Stimulated activated naive B cell treated with anti-CD40 and anti-IgM and Interleukin-4, amounts not matched to agents 10 μg/mL and 1 μg/mL and 100 μg/mL, for 72 hours (primary cell): ENCODE results near the gene RAP2C.

ENCODE experiments used
- ATAC-seq, 2 donors: fragments of 150-1000 bp; cut with Tn5 transposase; replicated peaks; 2 replicates each; pipeline ENCODE4 v1.10.0; 2021; ENCODE audit warnings: moderate library complexity in 1 of 2
- DNase-seq: peaks from one replicate; pipeline ENCODE4 v3.0.0; 2021
- H3K27ac Mint-ChIP-seq: one replicate; pipeline ENCODE4 v1.8.0; 2022; ENCODE audit warnings: mild to moderate bottlenecking, mixed read lengths
- H3K27me3 Mint-ChIP-seq, 2 donors: one replicate each; pipeline ENCODE4 v1.8.0; 2022; ENCODE audit warnings: mixed read lengths in 2 of 2
- H3K36me3 Mint-ChIP-seq, 2 donors: one replicate each; pipeline ENCODE4 v1.8.0; 2022; ENCODE audit warnings: mixed read lengths in 2 of 2, mild to moderate bottlenecking in 1 of 2
- H3K4me1 Mint-ChIP-seq, 2 donors: one replicate each; pipeline ENCODE4 v1.8.0; 2022; ENCODE audit warnings: mixed read lengths in 2 of 2, mild to moderate bottlenecking in 1 of 2
- H3K4me3 Mint-ChIP-seq, 2 donors: one replicate each; pipeline ENCODE4 v1.8.0; 2022; ENCODE audit warnings: mild to moderate bottlenecking in 2 of 2, mixed read lengths in 2 of 2, moderate library complexity in 1 of 2
- H3K9me3 Mint-ChIP-seq, 2 donors: one replicate each; pipeline ENCODE4 v1.8.0; 2022; ENCODE audit warnings: mixed read lengths in 2 of 2, mild to moderate bottlenecking in 1 of 2

The RAP2C gene

GRCh38 chrX:132219343-132219768 lies at the start of gene RAP2C:
RAP2C (minus strand) TSS chrX:132219447; CDS start chrX:132217268, 2,179 bp downstream.
- H3K4me3 Mint-ChIP-seq: peak within 1 kb of the TSS; percentile 85 to 89
- ATAC-seq: peak; percentile 59 to 61
- peak; percentile 56 for DNase-seq
- H3K27ac Mint-ChIP-seq: peak within 1 kb of the TSS; percentile 97
- H3K36me3 Mint-ChIP-seq: peaks cover 0 to 9% of the 10 kb centered on the region in 2 donors
- no peaks in the 10 kb centered on the region for H3K9me3 Mint-ChIP-seq
- peaks cover 0 to 5% of the 10 kb centered on the region in 2 donors for H3K27me3 Mint-ChIP-seq
- peaks cover 11 to 16% of the 10 kb centered on the region in 2 donors for H3K4me1 Mint-ChIP-seq

- no peak overlapping the region for H3K4me3 Mint-ChIP-seq
- DNase-seq: no peak
- no peak for ATAC-seq
- peaks cover 0 to 2% of the 10 kb centered on the region in 2 donors for H3K36me3 Mint-ChIP-seq
- H3K9me3 Mint-ChIP-seq: peaks cover 0 to 3% of the 10 kb centered on the region in 2 donors
- no peak overlapping the region for H3K27ac Mint-ChIP-seq
- no peaks in the 10 kb centered on the region for H3K4me1 Mint-ChIP-seq
- peaks cover 0 to 4% of the 10 kb centered on the region in 2 donors for H3K27me3 Mint-ChIP-seq
Measured at GRCh38 chrX:132267392-132267791, 48.1 kb upstream of the RAP2C start.

- peaks cover 0 to 2% of the 10 kb centered on the region in 2 donors for H3K36me3 Mint-ChIP-seq
- H3K9me3 Mint-ChIP-seq: peaks cover 0 to 3% of the 10 kb centered on the region in 2 donors
- ATAC-seq: peak in 1 of 2 donors; percentile 57
- H3K4me1 Mint-ChIP-seq: no peaks in the 10 kb centered on the region
- H3K4me3 Mint-ChIP-seq: no peak overlapping the region
- no peak overlapping the region for H3K27ac Mint-ChIP-seq
- peaks cover 0 to 4% of the 10 kb centered on the region in 2 donors for H3K27me3 Mint-ChIP-seq
- DNase-seq: no peak
Measured at GRCh38 chrX:132266583-132267355, 47.5 kb upstream of the RAP2C start.

- DNase-seq (no peak), ATAC-seq (no peak)
- Mint-ChIP-seq H3K27me3 (no peaks in the 10 kb centered on the region), H3K9me3 (peaks cover 0 to 5% of the 10 kb centered on the region in 2 donors), H3K27ac (no peak overlapping the region), H3K4me3 (no peak overlapping the region), H3K4me1 (no peaks in the 10 kb centered on the region), H3K36me3 (peaks cover 0 to 5% of the 10 kb centered on the region in 2 donors)
Measured at GRCh38 chrX:132263127-132263526, 43.9 kb upstream of the RAP2C start.

- Mint-ChIP-seq H3K36me3 (peaks cover 0 to 3% of the 10 kb centered on the region in 2 donors), H3K27ac (no peak overlapping the region), H3K4me3 (no peak overlapping the region), H3K4me1 (no peaks in the 10 kb centered on the region), H3K9me3 (peaks cover 0 to 1% of the 10 kb centered on the region in 2 donors), H3K27me3 (peaks cover 0 to 5% of the 10 kb centered on the region in 2 donors)
- DNase-seq (no peak), ATAC-seq (peak in 1 of 2 donors; percentile 66)
Measured at GRCh38 chrX:132258509-132258908, 39.3 kb upstream of the RAP2C start.

GRCh38 chrX:132257116-132257515 lies 37.9 kb upstream of the RAP2C start:
- ATAC-seq: no peak
- no peak overlapping the region for H3K27ac Mint-ChIP-seq
- no peak overlapping the region for H3K4me3 Mint-ChIP-seq
- no peak for DNase-seq
- H3K9me3 Mint-ChIP-seq: peaks cover 0 to 1% of the 10 kb centered on the region in 2 donors
- peaks cover 0 to 3% of the 10 kb centered on the region in 2 donors for H3K36me3 Mint-ChIP-seq
- no peaks in the 10 kb centered on the region for H3K4me1 Mint-ChIP-seq
- H3K27me3 Mint-ChIP-seq: peaks cover 0 to 5% of the 10 kb centered on the region in 2 donors

GRCh38 chrX:132236121-132236520 lies 16.9 kb upstream of the RAP2C start:
- H3K9me3 Mint-ChIP-seq: peaks cover 2 to 3% of the 10 kb centered on the region in 2 donors
- H3K4me1 Mint-ChIP-seq: peaks cover 5 to 16% of the 10 kb centered on the region in 2 donors
- no peak for DNase-seq
- peaks cover 3 to 4% of the 10 kb centered on the region in 2 donors for H3K36me3 Mint-ChIP-seq
- no peak for ATAC-seq
- H3K4me3 Mint-ChIP-seq: no peak overlapping the region
- peaks cover 0 to 5% of the 10 kb centered on the region in 2 donors for H3K27me3 Mint-ChIP-seq
- no peak overlapping the region for H3K27ac Mint-ChIP-seq

GRCh38 chrX:132235488-132235887 lies 16.2 kb upstream of the RAP2C start:
- ATAC-seq (no peak), DNase-seq (no peak)
- H3K9me3 Mint-ChIP-seq: peaks cover 0 to 3% of the 10 kb centered on the region in 2 donors
- peaks cover 0 to 3% of the 10 kb centered on the region in 2 donors for H3K36me3 Mint-ChIP-seq
- no peak overlapping the region for H3K27ac Mint-ChIP-seq
- H3K27me3 Mint-ChIP-seq: peaks cover 0 to 5% of the 10 kb centered on the region in 2 donors
- peaks cover 3 to 10% of the 10 kb centered on the region in 2 donors for H3K4me1 Mint-ChIP-seq
- H3K4me3 Mint-ChIP-seq: no peak overlapping the region

GRCh38 chrX:132231587-132231986 lies 12.3 kb upstream of the RAP2C start:
- H3K36me3 Mint-ChIP-seq: peaks cover 0 to 3% of the 10 kb centered on the region in 2 donors
- ATAC-seq (no peak), DNase-seq (no peak)
- peaks cover 0 to 10% of the 10 kb centered on the region in 2 donors for H3K27me3 Mint-ChIP-seq
- H3K4me3 Mint-ChIP-seq: no peak overlapping the region
- H3K9me3 Mint-ChIP-seq: peaks cover 0 to 3% of the 10 kb centered on the region in 2 donors
- no peak overlapping the region for H3K27ac Mint-ChIP-seq
- peaks cover 2 to 22% of the 10 kb centered on the region in 2 donors for H3K4me1 Mint-ChIP-seq

- DNase-seq (no peak), ATAC-seq (no peak)
- Mint-ChIP-seq H3K9me3 (peaks cover 0 to 3% of the 10 kb centered on the region in 2 donors), H3K27ac (no peak overlapping the region), H3K4me1 (peaks cover 2 to 17% of the 10 kb centered on the region in 2 donors), H3K4me3 (no peak overlapping the region), H3K27me3 (peaks cover 0 to 11% of the 10 kb centered on the region in 2 donors), H3K36me3 (no peaks in the 10 kb centered on the region)
Measured at GRCh38 chrX:132227383-132228112, 8.3 kb upstream of the RAP2C start.

- Mint-ChIP-seq H3K4me1 (peaks cover 0 to 11% of the 10 kb centered on the region in 2 donors), H3K27me3 (peaks cover 0 to 11% of the 10 kb centered on the region in 2 donors), H3K36me3 (no peaks in the 10 kb centered on the region), H3K4me3 (no peak overlapping the region), H3K9me3 (no peaks in the 10 kb centered on the region), H3K27ac (no peak overlapping the region)
- no peak for ATAC-seq
- DNase-seq: no peak
Measured at GRCh38 chrX:132226169-132226568, 6.9 kb upstream of the RAP2C start.

- Mint-ChIP-seq H3K4me1 (peaks cover 14 to 20% of the 10 kb centered on the region in 2 donors), H3K36me3 (peaks cover 4 to 13% of the 10 kb centered on the region in 2 donors)
- peak; percentile 65 to 74 for ATAC-seq
Measured at GRCh38 chrX:132218100-132218812, 991 bp downstream of the RAP2C start.

GRCh38 chrX:132217203-132218073 lies 1.8 kb downstream of the RAP2C start:
- H3K27ac Mint-ChIP-seq: peak overlapping the region; percentile 97
- no peaks in the 10 kb centered on the region for H3K27me3 Mint-ChIP-seq
- peaks cover 14 to 25% of the 10 kb centered on the region in 2 donors for H3K4me1 Mint-ChIP-seq
- ATAC-seq (peak; percentile 78 to 82), DNase-seq (peak; percentile 71)
- peak overlapping the region; percentile 89 to 92 for H3K4me3 Mint-ChIP-seq
- H3K36me3 Mint-ChIP-seq: peaks cover 4 to 13% of the 10 kb centered on the region in 2 donors
- no peaks in the 10 kb centered on the region for H3K9me3 Mint-ChIP-seq

More at GRCh38 chrX:132218100-132218812, 991 bp downstream of the RAP2C start:
- DNase-seq: peak; percentile 77
- no peaks in the 10 kb centered on the region for H3K27me3 Mint-ChIP-seq
- peak overlapping the region; percentile 97 for H3K27ac Mint-ChIP-seq
- H3K9me3 Mint-ChIP-seq: no peaks in the 10 kb centered on the region
- H3K4me3 Mint-ChIP-seq: peak overlapping the region; percentile 85 to 89
